Activated CD8-positive, alpha-beta T cell treated with anti-CD3 and anti-CD28 coated beads for 36 hours (primary cell): ENCODE measurements around the gene CCL17. TPM values are rescaled to one million over a fixed set of nuclear protein-coding genes. Genes with fewer than 3 reads are reported as not detected.

Experiments used
- ATAC-seq: fragments of 200-7000 bp; cut with Tn5 transposase; one replicate; pipeline ENCODE4 v1.10.0; 2021; ENCODE audit warnings: mild to moderate bottlenecking, moderate library complexity
- CTCF ChIA-PET: fragments of 350-600 bp; sonication (Branson Sonifier 250); formaldehyde crosslinking; loops from one replicate; lab custom pipeline; 2021; ENCODE audit warnings: antibody characterized with exemption; lab: Charles Lee
- POLR2A ChIA-PET: fragments of 350-600 bp; sonication (Branson Sonifier 250); formaldehyde crosslinking; loops from one replicate; lab custom pipeline; 2021; ENCODE audit warnings: antibody characterized with exemption; lab: Charles Lee
- DNase-seq: peaks from one replicate; pipeline ENCODE4 v3.0.0-alpha.2; 2020
- H3K27ac Mint-ChIP-seq: one replicate; pipeline ENCODE4 v1.8.0; 2021; ENCODE audit warnings: mild to moderate bottlenecking, mixed read lengths
- H3K27me3 Mint-ChIP-seq: one replicate; pipeline ENCODE4 v1.8.0; 2021; ENCODE audit warnings: mixed read lengths
- H3K36me3 Mint-ChIP-seq: one replicate; pipeline ENCODE4 v1.8.0; 2021; ENCODE audit warnings: low read depth, mixed read lengths
- H3K4me1 Mint-ChIP-seq: one replicate; pipeline ENCODE4 v1.8.0; 2021; ENCODE audit warnings: low read depth, mixed read lengths
- H3K4me3 Mint-ChIP-seq: one replicate; pipeline ENCODE4 v1.8.0; 2021; ENCODE audit warnings: mild to moderate bottlenecking, moderate library complexity, mixed read lengths
- H3K9me3 Mint-ChIP-seq: one replicate; pipeline ENCODE4 v1.8.0; 2021; ENCODE audit warnings: mixed read lengths
- intact Hi-C: fragments of 100-400 bp; cut with micrococcal nuclease; formaldehyde crosslinking; loops from one replicate; pipeline ENCODE4 v1.10.0; 2022
- total RNA-seq, 2 experiments: library from RNA; stranded (reverse); gene quantifications; one replicate each; pipeline ENCODE4 v1.2.3, GENCODE V29; 2021
- TF ChIP-seq, protein P1 (sequence below): fragments of 200-600 bp; IDR thresholded peaks from one replicate; pipeline ENCODE4 v1.8.0; 2022; ENCODE audit warnings: antibody characterized with exemption, mild to moderate bottlenecking

The CCL17 gene
- total RNA-seq, 2 experiments from 2014 or later: 2.1 to 2.9 TPM

DNA sequence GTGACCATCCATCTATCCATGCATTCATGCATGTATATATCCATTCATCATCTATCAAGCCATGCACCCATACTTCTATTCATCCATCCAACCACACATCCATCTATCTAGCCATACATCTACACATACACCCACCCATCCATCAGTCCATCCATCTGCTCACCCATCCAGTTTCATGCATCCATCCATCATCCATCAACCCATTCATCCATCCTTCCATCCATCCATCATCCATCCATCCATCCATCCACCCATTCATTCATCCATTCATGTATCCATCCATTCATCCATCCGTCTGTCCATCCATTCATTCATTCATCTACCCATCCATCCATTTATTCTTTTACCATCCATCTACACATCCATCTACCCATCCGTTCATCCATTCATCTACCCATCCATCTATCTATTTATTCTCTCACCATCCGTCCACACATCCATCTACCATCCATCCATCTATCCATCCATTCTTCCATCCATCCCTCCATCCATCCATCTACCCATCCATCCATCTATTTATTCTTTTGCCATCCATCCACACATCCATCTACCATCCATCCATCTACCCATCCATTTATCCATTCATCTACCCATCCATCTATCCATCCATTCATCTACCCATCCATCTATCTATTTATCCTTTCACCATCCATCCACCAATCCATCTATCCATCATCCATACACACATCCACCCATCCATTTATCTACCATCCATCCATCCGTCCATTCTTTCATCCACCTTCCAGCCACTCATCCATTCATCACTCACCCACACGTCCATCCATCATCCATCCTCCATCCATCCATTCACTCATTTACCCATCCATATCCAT, 3.2 kb downstream of the CCL17 start:
- DNase-seq: no peak
- ChIA-PET CTCF (interaction anchor here (1.6 kb wide), 1 partner anchor 9 kb away, joined by 5 read pairs; no protein-coding TSS in a partner anchor), POLR2A (no interaction called here)
- TF ChIP-seq, protein P1, sequence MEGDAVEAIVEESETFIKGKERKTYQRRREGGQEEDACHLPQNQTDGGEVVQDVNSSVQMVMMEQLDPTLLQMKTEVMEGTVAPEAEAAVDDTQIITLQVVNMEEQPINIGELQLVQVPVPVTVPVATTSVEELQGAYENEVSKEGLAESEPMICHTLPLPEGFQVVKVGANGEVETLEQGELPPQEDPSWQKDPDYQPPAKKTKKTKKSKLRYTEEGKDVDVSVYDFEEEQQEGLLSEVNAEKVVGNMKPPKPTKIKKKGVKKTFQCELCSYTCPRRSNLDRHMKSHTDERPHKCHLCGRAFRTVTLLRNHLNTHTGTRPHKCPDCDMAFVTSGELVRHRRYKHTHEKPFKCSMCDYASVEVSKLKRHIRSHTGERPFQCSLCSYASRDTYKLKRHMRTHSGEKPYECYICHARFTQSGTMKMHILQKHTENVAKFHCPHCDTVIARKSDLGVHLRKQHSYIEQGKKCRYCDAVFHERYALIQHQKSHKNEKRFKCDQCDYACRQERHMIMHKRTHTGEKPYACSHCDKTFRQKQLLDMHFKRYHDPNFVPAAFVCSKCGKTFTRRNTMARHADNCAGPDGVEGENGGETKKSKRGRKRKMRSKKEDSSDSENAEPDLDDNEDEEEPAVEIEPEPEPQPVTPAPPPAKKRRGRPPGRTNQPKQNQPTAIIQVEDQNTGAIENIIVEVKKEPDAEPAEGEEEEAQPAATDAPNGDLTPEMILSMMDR: no peak
- no peak for ATAC-seq
- Mint-ChIP-seq H3K9me3 (no peaks in the 10 kb centered on the region), H3K27me3 (peaks cover 2% of the 10 kb centered on the region), H3K4me1 (peaks cover 9% of the 10 kb centered on the region), H3K36me3 (no peaks in the 10 kb centered on the region), H3K27ac (no peak overlapping the region), H3K4me3 (no peak overlapping the region)
- intact Hi-C loops: no loop called here

DNA sequence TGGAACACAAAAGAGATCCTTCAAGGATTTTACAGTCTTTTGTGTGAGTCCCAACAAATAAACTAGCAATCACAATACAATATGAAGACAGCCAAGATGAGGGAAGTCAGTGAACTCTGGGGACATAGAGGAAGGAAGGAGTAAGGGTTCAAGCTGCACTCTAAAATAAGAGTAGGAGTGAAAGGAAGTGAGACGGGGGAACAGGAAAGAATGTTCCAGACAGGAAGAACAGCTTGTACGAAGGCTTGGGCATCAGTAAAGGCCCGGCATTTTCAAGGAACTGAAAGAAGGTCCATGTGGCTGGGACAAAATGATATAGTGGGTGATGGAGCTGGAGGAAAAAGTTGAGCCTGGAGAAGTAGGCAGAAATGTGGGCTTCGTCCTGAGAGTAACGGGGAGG, 4.5 kb downstream of the CCL17 start:
- TF ChIP-seq, protein P1: no peak
- H3K4me1 Mint-ChIP-seq: peaks cover 9% of the 10 kb centered on the region
- no peak overlapping the region for H3K27ac Mint-ChIP-seq
- H3K27me3 Mint-ChIP-seq: peaks cover 2% of the 10 kb centered on the region
- no peaks in the 10 kb centered on the region for H3K9me3 Mint-ChIP-seq
- H3K4me3 Mint-ChIP-seq: no peak overlapping the region
- no peaks in the 10 kb centered on the region for H3K36me3 Mint-ChIP-seq
- intact Hi-C loops: no loop called here
- POLR2A ChIA-PET: no interaction called here
- ATAC-seq (no peak), DNase-seq (no peak)
- CTCF ChIA-PET: interaction anchor here (1.3 to 1.4 kb wide), 2 partner anchors 10 to 109 kb away, joined by 4 read pairs; no protein-coding TSS in a partner anchor

DNA sequence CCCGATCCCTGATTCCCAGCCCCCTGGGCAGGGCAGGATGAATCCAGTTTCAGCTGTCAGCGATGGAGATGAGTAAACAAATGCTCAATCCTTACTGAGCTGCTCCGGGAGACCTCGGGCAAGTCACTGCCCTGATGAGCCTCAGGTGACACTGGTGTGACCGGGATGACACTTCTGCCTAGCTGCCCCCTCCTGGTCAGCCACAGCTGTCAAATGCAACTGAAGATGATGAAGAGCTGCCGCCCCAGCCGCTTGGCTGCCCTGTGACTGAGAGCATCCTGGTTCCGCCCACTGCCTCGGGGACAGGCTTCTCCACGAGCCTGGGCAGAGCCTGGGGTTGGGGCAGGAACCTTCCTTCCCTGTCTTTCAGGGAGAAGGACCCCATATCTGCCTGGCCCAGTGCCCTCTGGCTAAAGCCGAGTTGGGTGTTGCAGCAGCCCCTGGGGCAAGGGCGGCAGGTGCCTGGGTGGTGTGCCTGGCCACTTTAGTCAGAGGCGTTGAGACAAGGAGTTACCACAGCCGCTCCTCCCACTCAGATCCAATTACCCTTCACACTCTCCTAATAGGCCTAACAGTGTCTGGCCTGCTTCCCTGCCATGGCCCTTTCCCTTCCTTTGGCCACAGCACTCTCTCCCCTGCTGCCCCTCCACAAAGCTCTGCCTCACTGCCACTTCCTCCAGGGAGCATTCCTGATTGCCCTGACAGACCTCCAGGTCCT, 5.5 kb downstream of the CCL17 start:
- DNase-seq: no peak
- intact Hi-C loops: no loop called here
- Mint-ChIP-seq H3K27me3 (peaks cover 2% of the 10 kb centered on the region), H3K4me3 (no peak overlapping the region), H3K27ac (no peak overlapping the region), H3K36me3 (no peaks in the 10 kb centered on the region), H3K9me3 (no peaks in the 10 kb centered on the region), H3K4me1 (peaks cover 5% of the 10 kb centered on the region)
- CTCF ChIA-PET: interaction anchor here (1.3 to 1.4 kb wide), 2 partner anchors 9 to 109 kb away, joined by 4 read pairs; no protein-coding TSS in a partner anchor
- no peak for ATAC-seq
- POLR2A ChIA-PET: no interaction called here
- TF ChIP-seq, protein P1: no peak

DNA sequence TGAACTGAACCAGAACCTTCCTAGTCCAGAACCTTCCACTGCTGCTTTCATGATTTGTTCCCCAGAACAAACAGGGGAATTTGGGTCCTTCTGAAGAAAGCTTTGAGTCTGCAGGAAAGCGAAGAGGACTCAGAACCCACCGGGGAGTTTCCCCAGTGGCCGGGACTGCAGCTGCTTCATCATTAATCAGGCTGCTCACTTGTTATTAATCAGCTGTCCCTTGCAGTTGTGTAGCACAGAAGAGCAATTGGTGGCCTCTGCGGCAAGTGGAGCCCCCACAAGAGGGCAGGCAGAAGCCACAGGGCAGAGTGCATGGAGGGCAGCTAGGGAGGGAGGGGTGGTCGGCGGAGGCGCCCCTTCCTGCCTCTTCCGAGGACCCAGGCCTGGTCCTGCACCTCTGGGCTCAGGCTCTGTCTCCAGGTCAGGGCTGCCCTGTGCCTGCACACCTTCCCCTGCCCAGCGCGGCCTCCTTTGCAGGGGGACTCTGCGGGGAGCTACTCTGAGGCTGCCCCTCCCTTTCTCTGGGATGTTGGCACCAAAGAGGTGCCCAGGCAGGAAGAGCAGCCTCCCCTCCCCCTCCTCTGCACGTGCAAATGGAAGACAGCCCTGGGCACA, 6.9 kb downstream of the CCL17 start:
- no peaks in the 10 kb centered on the region for H3K4me1 Mint-ChIP-seq
- TF ChIP-seq, protein P1: no peak
- intact Hi-C loops: no loop called here
- H3K4me3 Mint-ChIP-seq: no peak overlapping the region
- ChIA-PET POLR2A (interaction anchor here (1.3 kb wide), 1 partner anchor 111 kb away, joined by 4 read pairs; no protein-coding TSS in a partner anchor), CTCF (interaction anchor here (10.9 kb wide), 1 partner anchor 109 kb away, joined by 258 read pairs; no protein-coding TSS in a partner anchor)
- no peaks in the 10 kb centered on the region for H3K36me3 Mint-ChIP-seq
- H3K27ac Mint-ChIP-seq: no peak overlapping the region
- DNase-seq: no peak
- no peak for ATAC-seq
- H3K9me3 Mint-ChIP-seq: no peaks in the 10 kb centered on the region
- H3K27me3 Mint-ChIP-seq: no peaks in the 10 kb centered on the region
